Measurements from ENCODE around the gene MAD1L1. TPM values are rescaled to one million over a fixed set of nuclear protein-coding genes. Genes with fewer than 3 reads are reported as not detected.

Gene MAD1L1
- total RNA-seq, 1 experiment from 2014 or later = 38.5 TPM

GRCh38 chr7:2203766-2204300 lies 28.9 kb downstream of the MAD1L1 start:
- Histone ChIP-seq H4K20me1 (ENCODE audit: insufficient read depth) (no peaks in the 10 kb centered on the region), H3K36me3 (ENCODE audit: control insufficient read depth in 1 of 2, insufficient read depth in 2 of 2, low read length in 2 of 2) (peaks cover 7% of the 10 kb centered on the region in 2 experiments; a peak in 3 of 4 replicates), H3K9me3 (ENCODE audit: control insufficient read depth in 1 of 2, insufficient read depth in 1 of 2, low read depth in 1 of 2, low read length in 2 of 2) (no peaks in the 10 kb centered on the region), H3K4me1 (ENCODE audit: control insufficient read depth in 1 of 2, insufficient read depth in 2 of 2, low read length in 2 of 2) (no peaks in the 10 kb centered on the region), H3K4me3 (replicated peaks in 1 of 2; ENCODE audit: low read depth in 1 of 2, low read length in 2 of 2) (no peak overlapping the region), H3K79me2 (ENCODE audit: insufficient read depth, low read length) (no peaks in the 10 kb centered on the region), H2AFZ (ENCODE audit: low read depth, low read length, poor library complexity, severe bottlenecking) (no peak overlapping the region), H3K27ac (ENCODE audit: low read depth, low read length) (no peak overlapping the region), H3K9ac (ENCODE audit: low read length) (no peak overlapping the region), H3K9me2 (ENCODE audit: insufficient read depth) (no peaks in the 10 kb centered on the region), H3K4me2 (ENCODE audit: low read length) (no peak overlapping the region), H3K27me3 (ENCODE audit: insufficient read depth, low read length) (no peaks in the 10 kb centered on the region)
- intact Hi-C loops (cut with micrococcal nuclease) = loop anchor here (10.0 kb wide), 1 partner anchor 99 kb away; no protein-coding TSS in a partner anchor
- TF ChIP-seq SP1 (IDR thresholded peaks at IDR 0.05; ENCODE audit: low read depth) (no peak), REST (IDR thresholded peaks at IDR 0.05; ENCODE audit: low read depth) (no peak)
- no peak for ATAC-seq
- POLR2A ChIA-PET = no interaction called here
- BruUV-seq (replicated peaks) = no TSS peak
- RAD21 ChIA-PET (ENCODE audit: low non-redundant PET in 1 of 2, low total read pairs in 2 of 2, uncharacterized antibody in 2 of 2, unreplicated experiment in 2 of 2) = no interaction called here
- CTCF ChIA-PET = no interaction called here
- no peak for DNase-seq (ENCODE audit: low read depth, low spot score)

- ChIA-PET RAD21 (ENCODE audit: low non-redundant PET in 1 of 2, low total read pairs in 2 of 2, uncharacterized antibody in 2 of 2, unreplicated experiment in 2 of 2) (no interaction called here), CTCF (no interaction called here), POLR2A (no interaction called here)
- Histone ChIP-seq H4K20me1 (ENCODE audit: insufficient read depth) (no peaks in the 10 kb centered on the region), H3K27ac (ENCODE audit: low read depth, low read length) (no peak overlapping the region), H3K9ac (ENCODE audit: low read length) (no peak overlapping the region), H3K27me3 (ENCODE audit: insufficient read depth, low read length) (no peaks in the 10 kb centered on the region), H3K4me1 (ENCODE audit: control insufficient read depth in 1 of 2, insufficient read depth in 2 of 2, low read length in 2 of 2) (no peaks in the 10 kb centered on the region), H3K36me3 (ENCODE audit: control insufficient read depth in 1 of 2, insufficient read depth in 2 of 2, low read length in 2 of 2) (peaks cover 5 to 6% of the 10 kb centered on the region in 2 experiments; a peak in 3 of 4 replicates), H3K4me3 (replicated peaks in 1 of 2; ENCODE audit: low read depth in 1 of 2, low read length in 2 of 2) (no peak overlapping the region), H3K79me2 (ENCODE audit: insufficient read depth, low read length) (no peaks in the 10 kb centered on the region), H3K4me2 (ENCODE audit: low read length) (no peak overlapping the region), H2AFZ (ENCODE audit: low read depth, low read length, poor library complexity, severe bottlenecking) (no peak overlapping the region), H3K9me2 (ENCODE audit: insufficient read depth) (no peaks in the 10 kb centered on the region), H3K9me3 (ENCODE audit: control insufficient read depth in 1 of 2, insufficient read depth in 1 of 2, low read depth in 1 of 2, low read length in 2 of 2) (no peaks in the 10 kb centered on the region)
- ATAC-seq (no peak), DNase-seq (ENCODE audit: low read depth, low spot score) (no peak)
- no TSS peak for BruUV-seq (replicated peaks)
- intact Hi-C loops (cut with micrococcal nuclease) = loop anchor here (10.0 kb wide), 1 partner anchor 98 kb away; no protein-coding TSS in a partner anchor
- TF ChIP-seq ATF3 (IDR thresholded peaks at IDR 0.05) (no peak), FOSL1 (IDR thresholded peaks at IDR 0.05; ENCODE audit: low read depth) (no peak), RAD21 (IDR thresholded peaks at IDR 0.05; ENCODE audit: low read depth) (no peak), TCF7L2 (IDR thresholded peaks at IDR 0.05; ENCODE audit: borderline replicate concordance, extremely low read depth, insufficient read depth, insufficient read length) (no peak), SRF (IDR thresholded peaks at IDR 0.05; ENCODE audit: low read depth) (no peak), ZNF274 (IDR thresholded peaks at IDR 0.05; ENCODE audit: low read depth, low read length) (no peak), JUND (IDR thresholded peaks at IDR 0.05) (no peak), EZH2 (IDR thresholded peaks at IDR 0.05) (no peak), ZBTB33 (IDR thresholded peaks at IDR 0.05; ENCODE audit: extremely low read depth, insufficient replicate concordance, low read length) (no peak), SP1 (IDR thresholded peaks at IDR 0.05; ENCODE audit: low read depth) (no peak), EZH2phosphoT487 (IDR thresholded peaks at IDR 0.05; ENCODE audit: borderline replicate concordance) (no peak), CEBPB (IDR thresholded peaks at IDR 0.05; ENCODE audit: low read depth) (no peak)
These were observed 29.6 kb downstream of the MAD1L1 start for GRCh38 chr7:2202901-2203765.
